ENCODE data around the gene KATNAL2.
"Not testable (repeated sequence)": the region's sequence is repeated elsewhere in the genome, so short reads cannot be mapped to it uniquely, and the experiment has no call there.

KATNAL2 gene

DNA sequence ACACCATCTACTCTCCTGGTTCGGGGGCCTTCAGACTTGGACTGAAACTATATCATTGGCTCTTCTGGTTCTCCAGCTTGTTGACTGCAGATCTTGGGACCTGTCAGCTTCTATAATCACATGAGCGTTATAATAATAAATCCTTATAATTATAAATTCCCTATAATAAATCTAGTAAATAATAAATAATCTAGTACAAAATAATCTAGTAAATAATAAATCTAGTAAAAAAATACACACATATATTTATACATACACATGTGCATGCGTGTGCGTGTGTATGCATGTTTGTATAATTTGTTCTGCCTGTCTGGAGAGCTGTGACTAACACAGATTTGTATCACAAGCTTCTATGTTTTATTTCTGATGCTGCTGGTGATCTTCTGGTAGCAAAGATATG lies 40.8 kb downstream of the KATNAL2 start:
- TF ChIP-seq, protein P1, sequence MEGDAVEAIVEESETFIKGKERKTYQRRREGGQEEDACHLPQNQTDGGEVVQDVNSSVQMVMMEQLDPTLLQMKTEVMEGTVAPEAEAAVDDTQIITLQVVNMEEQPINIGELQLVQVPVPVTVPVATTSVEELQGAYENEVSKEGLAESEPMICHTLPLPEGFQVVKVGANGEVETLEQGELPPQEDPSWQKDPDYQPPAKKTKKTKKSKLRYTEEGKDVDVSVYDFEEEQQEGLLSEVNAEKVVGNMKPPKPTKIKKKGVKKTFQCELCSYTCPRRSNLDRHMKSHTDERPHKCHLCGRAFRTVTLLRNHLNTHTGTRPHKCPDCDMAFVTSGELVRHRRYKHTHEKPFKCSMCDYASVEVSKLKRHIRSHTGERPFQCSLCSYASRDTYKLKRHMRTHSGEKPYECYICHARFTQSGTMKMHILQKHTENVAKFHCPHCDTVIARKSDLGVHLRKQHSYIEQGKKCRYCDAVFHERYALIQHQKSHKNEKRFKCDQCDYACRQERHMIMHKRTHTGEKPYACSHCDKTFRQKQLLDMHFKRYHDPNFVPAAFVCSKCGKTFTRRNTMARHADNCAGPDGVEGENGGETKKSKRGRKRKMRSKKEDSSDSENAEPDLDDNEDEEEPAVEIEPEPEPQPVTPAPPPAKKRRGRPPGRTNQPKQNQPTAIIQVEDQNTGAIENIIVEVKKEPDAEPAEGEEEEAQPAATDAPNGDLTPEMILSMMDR (IDR thresholded peaks at IDR 0.05; ENCODE audit: low read length, missing control alignments): no peak
- no peak for DNase-seq (ENCODE audit: low read depth)
- H3K4me3 ChIP-seq (replicated peaks; ENCODE audit: low read depth, low read length): no peak overlapping the region

DNA sequence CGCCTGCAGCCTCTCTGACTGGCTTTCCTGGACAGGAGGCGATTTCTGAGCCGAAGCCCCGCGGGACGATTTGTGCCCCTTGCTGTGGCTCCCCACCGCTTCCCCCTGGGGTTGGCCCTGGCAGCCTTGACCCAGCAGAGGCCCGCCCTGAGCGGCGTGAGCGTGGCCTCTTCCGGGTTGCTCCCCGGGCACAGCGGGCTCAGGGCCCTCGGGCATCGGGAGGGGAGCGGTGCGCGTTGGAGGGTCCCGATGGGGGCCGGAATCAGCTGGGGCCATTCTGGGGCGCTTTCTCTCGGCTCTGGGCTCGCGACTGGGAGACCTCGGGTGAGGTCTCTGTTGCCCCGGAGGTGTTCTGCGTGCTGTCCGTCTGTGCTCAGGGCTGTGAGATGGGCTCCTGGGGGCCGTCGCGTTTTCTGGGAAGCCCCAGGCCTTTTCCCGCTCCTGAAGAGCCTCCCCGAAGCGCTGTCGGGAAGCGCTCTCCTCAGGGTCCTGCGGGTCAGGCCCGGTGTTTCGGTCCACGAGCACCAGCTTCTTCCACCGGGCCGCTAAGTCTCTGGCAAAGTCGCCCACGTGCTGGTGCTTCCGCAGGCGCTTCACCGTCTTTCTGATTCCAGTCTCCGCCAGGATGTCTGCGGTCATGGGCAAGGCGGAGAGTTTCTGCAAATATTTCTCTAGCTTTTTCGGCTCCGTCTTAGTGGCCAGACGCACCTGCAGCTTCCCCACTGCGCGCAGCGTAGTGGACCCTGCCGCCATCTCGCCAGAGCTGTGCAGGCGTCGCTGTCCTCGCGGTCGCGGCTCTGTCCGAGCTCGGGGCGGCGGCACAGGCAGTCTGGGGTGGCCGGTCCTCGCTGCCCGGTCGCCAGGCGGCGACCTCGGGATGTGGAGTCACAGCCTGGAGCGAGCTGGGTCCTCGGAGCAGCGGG lies 46.5 kb downstream of the KATNAL2 start:
- H3K4me3 ChIP-seq (replicated peaks; ENCODE audit: low read depth, low read length); DNase-seq (ENCODE audit: low read depth): not testable (repeated sequence)

DNA sequence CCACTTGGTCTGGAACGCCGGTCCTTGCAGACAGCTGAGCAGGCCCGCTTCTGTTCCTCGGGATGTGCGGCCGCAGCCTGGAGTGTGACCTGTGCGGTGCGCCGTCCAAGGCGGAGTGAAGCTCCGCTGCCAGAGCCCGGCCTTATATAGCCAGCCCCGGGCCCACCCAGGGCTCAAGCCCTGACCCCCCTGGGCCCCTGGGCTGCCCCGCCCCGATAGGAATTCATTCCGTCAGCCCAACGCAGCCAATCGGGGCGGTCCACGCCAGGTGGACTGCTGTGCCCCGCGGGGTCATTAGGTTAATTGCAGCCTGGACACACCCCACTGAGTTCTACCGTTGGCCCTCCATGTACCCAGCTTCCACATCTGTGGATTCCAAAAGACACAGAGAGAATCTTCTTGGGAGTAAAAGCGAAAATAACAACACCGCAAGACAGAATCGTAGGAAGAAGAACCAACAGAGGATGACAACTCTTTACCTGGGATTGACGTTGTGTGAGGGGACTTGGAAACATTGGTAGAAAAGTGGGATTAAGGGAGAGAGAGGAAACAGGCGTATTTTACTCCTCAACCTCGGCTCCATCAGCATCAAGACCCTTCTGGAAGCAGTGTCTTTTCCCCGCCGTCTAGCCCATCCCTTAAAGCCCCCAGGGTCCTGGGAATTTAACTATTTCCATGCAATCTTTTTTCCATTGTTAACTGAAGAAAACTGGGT lies 47.3 kb downstream of the KATNAL2 start:
- not testable (repeated sequence) for H3K4me3 ChIP-seq (replicated peaks; ENCODE audit: low read depth, low read length); DNase-seq (ENCODE audit: low read depth)

DNA sequence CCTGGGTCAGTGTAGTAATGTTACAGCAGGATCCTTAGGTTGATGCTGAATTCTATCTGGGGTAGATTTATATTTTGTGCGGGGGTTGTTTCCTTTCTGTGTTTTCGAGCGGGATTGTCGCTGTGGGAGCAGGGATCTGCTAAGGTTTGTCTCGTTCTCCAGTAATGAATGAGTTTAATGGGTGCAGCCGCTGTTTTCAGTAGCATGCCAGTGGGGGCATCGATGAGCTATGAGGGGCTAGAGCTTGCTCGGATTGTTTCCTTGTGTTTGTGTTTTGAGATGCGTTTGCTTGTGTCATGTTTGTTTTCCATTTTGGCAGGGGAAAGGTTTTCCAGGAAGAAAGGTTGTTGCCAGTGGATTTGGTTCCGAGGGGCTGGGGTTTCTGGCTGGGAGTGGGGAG lies 48.9 kb downstream of the KATNAL2 start:
- not testable (repeated sequence) for H3K4me3 ChIP-seq (replicated peaks; ENCODE audit: low read depth, low read length); DNase-seq (ENCODE audit: low read depth)

DNA sequence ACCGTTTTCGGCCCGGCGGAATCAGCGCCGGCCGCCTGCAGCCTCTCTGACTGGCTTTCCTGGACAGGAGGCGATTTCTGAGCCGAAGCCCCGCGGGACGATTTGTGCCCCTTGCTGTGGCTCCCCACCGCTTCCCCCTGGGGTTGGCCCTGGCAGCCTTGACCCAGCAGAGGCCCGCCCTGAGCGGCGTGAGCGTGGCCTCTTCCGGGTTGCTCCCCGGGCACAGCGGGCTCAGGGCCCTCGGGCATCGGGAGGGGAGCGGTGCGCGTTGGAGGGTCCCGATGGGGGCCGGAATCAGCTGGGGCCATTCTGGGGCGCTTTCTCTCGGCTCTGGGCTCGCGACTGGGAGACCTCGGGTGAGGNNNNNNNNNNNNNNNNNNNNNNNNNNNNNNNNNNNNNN lies 52.1 kb downstream of the KATNAL2 start:
- not testable (repeated sequence) for H3K4me3 ChIP-seq (replicated peaks; ENCODE audit: low read depth, low read length); DNase-seq (ENCODE audit: low read depth)

DNA sequence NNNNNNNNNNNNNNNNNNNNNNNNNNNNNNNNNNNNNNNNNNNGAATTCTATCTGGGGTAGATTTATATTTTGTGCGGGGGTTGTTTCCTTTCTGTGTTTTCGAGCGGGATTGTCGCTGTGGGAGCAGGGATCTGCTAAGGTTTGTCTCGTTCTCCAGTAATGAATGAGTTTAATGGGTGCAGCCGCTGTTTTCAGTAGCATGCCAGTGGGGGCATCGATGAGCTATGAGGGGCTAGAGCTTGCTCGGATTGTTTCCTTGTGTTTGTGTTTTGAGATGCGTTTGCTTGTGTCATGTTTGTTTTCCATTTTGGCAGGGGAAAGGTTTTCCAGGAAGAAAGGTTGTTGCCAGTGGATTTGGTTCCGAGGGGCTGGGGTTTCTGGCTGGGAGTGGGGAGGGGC lies 102.5 kb downstream of the KATNAL2 start:
- H3K4me3 ChIP-seq (replicated peaks; ENCODE audit: low read depth, low read length); DNase-seq (ENCODE audit: low read depth): not testable (repeated sequence)

DNA sequence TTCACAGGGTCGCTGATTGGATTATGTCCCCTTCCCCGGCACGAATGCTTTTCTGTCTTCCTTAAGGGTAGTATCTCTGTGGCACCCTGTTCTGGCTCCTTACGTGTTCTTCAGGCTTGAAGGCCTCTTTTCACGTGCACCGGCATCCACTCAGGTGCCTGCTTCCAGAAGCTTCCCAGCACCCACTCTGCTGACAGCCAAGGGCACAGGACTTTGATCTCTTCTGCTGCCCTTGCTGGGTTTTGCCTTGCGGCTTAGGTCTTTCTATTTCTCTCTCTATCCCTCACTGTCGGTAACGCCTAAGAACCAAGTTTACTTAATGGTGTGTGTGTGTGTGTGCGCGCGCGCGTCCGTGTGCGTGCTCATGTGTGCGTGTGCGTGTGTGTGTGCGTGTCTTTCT lies 103.4 kb downstream of the KATNAL2 start:
- not testable (repeated sequence) for DNase-seq (ENCODE audit: low read depth); H3K4me3 ChIP-seq (replicated peaks; ENCODE audit: low read depth, low read length)

DNA sequence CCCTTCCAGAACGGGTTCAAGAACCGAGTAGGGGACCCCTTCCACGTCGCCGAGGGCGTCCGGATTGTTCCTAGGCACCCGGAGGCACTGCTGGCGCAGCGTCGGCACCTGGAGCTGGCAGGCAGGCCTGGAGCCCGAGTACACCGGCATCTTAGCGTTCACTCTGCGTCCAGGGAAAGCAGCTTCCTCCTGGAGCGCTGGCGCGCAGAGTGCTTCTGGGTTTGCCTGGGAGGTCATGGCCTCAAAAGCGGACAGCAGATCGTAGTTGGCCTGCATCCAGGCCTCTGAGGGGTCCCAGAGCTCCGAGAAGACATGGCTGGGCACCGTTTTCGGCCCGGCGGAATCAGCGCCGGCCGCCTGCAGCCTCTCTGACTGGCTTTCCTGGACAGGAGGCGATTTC lies 105.4 kb downstream of the KATNAL2 start:
- DNase-seq (ENCODE audit: low read depth); H3K4me3 ChIP-seq (replicated peaks; ENCODE audit: low read depth, low read length): not testable (repeated sequence)

DNA sequence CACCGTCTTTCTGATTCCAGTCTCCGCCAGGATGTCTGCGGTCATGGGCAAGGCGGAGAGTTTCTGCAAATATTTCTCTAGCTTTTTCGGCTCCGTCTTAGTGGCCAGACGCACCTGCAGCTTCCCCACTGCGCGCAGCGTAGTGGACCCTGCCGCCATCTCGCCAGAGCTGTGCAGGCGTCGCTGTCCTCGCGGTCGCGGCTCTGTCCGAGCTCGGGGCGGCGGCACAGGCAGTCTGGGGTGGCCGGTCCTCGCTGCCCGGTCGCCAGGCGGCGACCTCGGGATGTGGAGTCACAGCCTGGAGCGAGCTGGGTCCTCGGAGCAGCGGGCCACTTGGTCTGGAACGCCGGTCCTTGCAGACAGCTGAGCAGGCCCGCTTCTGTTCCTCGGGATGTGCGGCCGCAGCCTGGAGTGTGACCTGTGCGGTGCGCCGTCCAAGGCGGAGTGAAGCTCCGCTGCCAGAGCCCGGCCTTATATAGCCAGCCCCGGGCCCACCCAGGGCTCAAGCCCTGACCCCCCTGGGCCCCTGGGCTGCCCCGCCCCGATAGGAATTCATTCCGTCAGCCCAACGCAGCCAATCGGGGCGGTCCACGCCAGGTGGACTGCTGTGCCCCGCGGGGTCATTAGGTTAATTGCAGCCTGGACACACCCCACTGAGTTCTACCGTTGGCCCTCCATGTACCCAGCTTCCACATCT lies 106.5 kb downstream of the KATNAL2 start:
- H3K4me3 ChIP-seq (replicated peaks; ENCODE audit: low read depth, low read length): not testable (repeated sequence)

DNA sequence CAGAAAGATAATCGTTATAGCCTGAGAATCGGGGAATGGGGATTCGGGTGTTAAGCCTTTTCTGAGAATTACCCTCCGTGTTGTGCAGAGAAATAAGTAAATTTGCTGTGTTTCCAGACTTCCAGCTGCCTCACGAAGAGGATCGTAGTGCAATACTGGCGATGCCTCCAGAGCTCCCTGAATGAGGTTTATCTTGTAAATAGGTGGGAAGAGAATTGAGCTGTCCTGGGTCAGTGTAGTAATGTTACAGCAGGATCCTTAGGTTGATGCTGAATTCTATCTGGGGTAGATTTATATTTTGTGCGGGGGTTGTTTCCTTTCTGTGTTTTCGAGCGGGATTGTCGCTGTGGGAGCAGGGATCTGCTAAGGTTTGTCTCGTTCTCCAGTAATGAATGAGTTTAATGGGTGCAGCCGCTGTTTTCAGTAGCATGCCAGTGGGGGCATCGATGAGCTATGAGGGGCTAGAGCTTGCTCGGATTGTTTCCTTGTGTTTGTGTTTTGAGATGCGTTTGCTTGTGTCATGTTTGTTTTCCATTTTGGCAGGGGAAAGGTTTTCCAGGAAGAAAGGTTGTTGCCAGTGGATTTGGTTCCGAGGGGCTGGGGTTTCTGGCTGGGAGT lies 108.3 kb downstream of the KATNAL2 start:
- not testable (repeated sequence) for H3K4me3 ChIP-seq (replicated peaks; ENCODE audit: low read depth, low read length); DNase-seq (ENCODE audit: low read depth)

More for the DNA sequence above, 106.5 kb downstream of the KATNAL2 start:
- not testable (repeated sequence) for DNase-seq (ENCODE audit: low read depth)

DNA sequence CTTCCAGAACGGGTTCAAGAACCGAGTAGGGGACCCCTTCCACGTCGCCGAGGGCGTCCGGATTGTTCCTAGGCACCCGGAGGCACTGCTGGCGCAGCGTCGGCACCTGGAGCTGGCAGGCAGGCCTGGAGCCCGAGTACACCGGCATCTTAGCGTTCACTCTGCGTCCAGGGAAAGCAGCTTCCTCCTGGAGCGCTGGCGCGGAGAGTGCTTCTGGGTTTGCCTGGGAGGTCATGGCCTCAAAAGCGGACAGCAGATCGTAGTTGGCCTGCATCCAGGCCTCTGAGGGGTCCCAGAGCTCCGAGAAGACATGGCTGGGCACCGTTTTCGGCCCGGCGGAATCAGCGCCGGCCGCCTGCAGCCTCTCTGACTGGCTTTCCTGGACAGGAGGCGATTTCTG lies 111.3 kb downstream of the KATNAL2 start:
- DNase-seq (ENCODE audit: low read depth); H3K4me3 ChIP-seq (replicated peaks; ENCODE audit: low read depth, low read length): not testable (repeated sequence)

DNA sequence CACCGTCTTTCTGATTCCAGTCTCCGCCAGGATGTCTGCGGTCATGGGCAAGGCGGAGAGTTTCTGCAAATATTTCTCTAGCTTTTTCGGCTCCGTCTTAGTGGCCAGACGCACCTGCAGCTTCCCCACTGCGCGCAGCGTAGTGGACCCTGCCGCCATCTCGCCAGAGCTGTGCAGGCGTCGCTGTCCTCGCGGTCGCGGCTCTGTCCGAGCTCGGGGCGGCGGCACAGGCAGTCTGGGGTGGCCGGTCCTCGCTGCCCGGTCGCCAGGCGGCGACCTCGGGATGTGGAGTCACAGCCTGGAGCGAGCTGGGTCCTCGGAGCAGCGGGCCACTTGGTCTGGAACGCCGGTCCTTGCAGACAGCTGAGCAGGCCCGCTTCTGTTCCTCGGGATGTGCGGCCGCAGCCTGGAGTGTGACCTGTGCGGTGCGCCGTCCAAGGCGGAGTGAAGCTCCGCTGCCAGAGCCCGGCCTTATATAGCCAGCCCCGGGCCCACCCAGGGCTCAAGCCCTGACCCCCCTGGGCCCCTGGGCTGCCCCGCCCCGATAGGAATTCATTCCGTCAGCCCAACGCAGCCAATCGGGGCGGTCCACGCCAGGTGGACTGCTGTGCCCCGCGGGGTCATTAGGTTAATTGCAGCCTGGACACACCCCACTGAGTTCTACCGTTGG lies 112.4 kb downstream of the KATNAL2 start:
- H3K4me3 ChIP-seq (replicated peaks; ENCODE audit: low read depth, low read length); DNase-seq (ENCODE audit: low read depth): not testable (repeated sequence)

DNA sequence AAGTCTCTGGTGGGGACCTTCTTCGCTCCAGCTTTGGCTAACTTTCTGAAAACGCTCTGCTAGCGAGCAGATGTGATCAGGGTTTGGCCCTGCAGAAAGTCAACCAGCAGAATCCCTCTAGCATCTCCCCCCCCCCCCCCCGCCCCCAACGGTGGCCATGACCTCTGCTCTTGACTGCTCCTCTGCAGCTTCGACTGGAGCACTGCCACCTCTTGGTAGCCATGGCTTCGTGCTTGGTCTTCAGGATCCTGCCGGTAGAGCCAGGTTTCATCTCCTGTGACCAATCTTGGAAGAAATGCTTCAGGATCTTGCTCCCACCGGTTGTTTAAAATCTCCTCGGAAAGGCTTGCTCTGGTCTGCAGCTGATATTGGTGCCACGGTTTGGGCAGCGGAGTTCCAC lies 113.5 kb downstream of the KATNAL2 start:
- not testable (repeated sequence) for H3K4me3 ChIP-seq (replicated peaks; ENCODE audit: low read depth, low read length); DNase-seq (ENCODE audit: low read depth)

All from fibroblast of pulmonary artery (primary cell).